ENCODE measurements around the gene LLCFC1.

LLCFC1 gene

DNA sequence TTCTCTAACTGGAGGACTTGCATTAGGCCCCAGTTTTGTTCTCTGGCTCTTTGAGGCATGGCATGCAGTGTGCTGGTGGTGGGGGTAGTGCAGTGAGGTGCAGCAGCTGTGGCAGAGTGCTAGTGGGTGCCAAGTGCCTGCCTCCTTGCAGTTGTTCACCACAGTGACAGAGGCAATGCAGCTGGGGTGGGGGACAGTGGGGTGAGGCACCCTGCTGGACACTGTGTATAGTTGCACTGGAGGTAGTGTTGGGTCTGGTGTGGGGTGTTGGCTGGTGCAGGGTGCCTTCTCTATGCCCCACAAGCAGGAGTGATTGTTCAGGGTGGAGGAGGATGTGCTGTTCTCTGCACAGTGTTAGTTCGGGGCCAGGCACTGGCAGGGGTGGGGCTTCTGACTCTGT is 44.5 kb downstream of the LLCFC1 start:
- TF ChIP-seq, protein P1, sequence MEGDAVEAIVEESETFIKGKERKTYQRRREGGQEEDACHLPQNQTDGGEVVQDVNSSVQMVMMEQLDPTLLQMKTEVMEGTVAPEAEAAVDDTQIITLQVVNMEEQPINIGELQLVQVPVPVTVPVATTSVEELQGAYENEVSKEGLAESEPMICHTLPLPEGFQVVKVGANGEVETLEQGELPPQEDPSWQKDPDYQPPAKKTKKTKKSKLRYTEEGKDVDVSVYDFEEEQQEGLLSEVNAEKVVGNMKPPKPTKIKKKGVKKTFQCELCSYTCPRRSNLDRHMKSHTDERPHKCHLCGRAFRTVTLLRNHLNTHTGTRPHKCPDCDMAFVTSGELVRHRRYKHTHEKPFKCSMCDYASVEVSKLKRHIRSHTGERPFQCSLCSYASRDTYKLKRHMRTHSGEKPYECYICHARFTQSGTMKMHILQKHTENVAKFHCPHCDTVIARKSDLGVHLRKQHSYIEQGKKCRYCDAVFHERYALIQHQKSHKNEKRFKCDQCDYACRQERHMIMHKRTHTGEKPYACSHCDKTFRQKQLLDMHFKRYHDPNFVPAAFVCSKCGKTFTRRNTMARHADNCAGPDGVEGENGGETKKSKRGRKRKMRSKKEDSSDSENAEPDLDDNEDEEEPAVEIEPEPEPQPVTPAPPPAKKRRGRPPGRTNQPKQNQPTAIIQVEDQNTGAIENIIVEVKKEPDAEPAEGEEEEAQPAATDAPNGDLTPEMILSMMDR (IDR thresholded peaks at IDR 0.05; ENCODE audit: borderline replicate concordance, extremely low read depth, low read length, poor library complexity, severe bottlenecking): no peak
- no peak for TF ChIP-seq EZH2 (IDR thresholded peaks at IDR 0.05; ENCODE audit: borderline replicate concordance, low read depth, low read length, severe bottlenecking)
- H3K27me3 ChIP-seq (ENCODE audit: insufficient read depth, low read length, poor library complexity): no peaks in the 10 kb centered on the region

DNA sequence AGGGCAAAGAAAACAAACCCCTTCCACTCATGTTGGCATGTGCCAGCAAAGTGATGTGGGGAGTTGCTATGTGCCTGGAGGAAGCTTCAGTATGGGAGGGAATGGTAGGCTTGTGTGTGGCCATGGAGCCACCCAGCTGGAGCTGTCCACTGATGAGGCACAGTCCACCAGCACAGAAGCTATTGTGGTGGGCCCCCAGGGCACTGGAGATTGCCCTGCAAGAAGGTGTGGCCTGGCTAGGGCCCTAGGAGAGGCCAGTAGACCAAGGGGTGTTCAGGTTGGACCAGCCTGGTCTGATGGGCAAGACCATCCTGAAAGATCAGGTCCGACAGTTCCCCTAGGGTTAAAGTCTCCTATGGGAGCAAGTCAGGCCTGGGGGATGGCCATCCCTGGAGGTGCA is 45.0 kb downstream of the LLCFC1 start:
- H3K79me2 ChIP-seq (ENCODE audit: insufficient read depth, low read length): no peaks in the 10 kb centered on the region
- no peak for TF ChIP-seq EZH2 (IDR thresholded peaks at IDR 0.05; ENCODE audit: borderline replicate concordance, low read depth, low read length, severe bottlenecking)
- TF ChIP-seq, protein P1 (IDR thresholded peaks at IDR 0.05; ENCODE audit: borderline replicate concordance, extremely low read depth, low read length, poor library complexity, severe bottlenecking): no peak
- no peak overlapping the region for H3K4me3 ChIP-seq (ENCODE audit: low read depth in 1 of 2, low read length in 2 of 2)
- H3K9me3 ChIP-seq (ENCODE audit: insufficient read depth, low read length, severe bottlenecking): no peaks in the 10 kb centered on the region
- H3K36me3 ChIP-seq (ENCODE audit: insufficient read depth, low read length): no peaks in the 10 kb centered on the region
- no peak overlapping the region for H2AFZ ChIP-seq (ENCODE audit: low read depth, low read length)
- H3K9ac ChIP-seq (ENCODE audit: low read depth, low read length): no peak overlapping the region
- no peak for ATAC-seq (ENCODE audit: insufficient read depth, low read depth)
- no peak for DNase-seq
- no peaks in the 10 kb centered on the region for H4K20me1 ChIP-seq (ENCODE audit: insufficient read depth, low read length)
- no peaks in the 10 kb centered on the region for H3K27me3 ChIP-seq (ENCODE audit: insufficient read depth, low read length, poor library complexity)
- no peaks in the 10 kb centered on the region for H3K4me1 ChIP-seq (ENCODE audit: insufficient read depth, low read length)
- no peak overlapping the region for H3K4me2 ChIP-seq (ENCODE audit: insufficient read depth, low read length)
- no peak overlapping the region for H3K27ac ChIP-seq (ENCODE audit: low read length)

More for the DNA sequence above, 44.5 kb downstream of the LLCFC1 start:
- no peak overlapping the region for H2AFZ ChIP-seq (ENCODE audit: low read depth, low read length)
- H3K4me3 ChIP-seq (ENCODE audit: low read depth in 1 of 2, low read length in 2 of 2): no peak overlapping the region
- no peaks in the 10 kb centered on the region for H4K20me1 ChIP-seq (ENCODE audit: insufficient read depth, low read length)
- H3K4me2 ChIP-seq (ENCODE audit: insufficient read depth, low read length): no peak overlapping the region
- DNase-seq (no peak), ATAC-seq (ENCODE audit: insufficient read depth, low read depth) (peak; percentile 29; the same call in 2 of the 3 replicates)
- H3K27ac ChIP-seq (ENCODE audit: low read length): no peak overlapping the region
- H3K36me3 ChIP-seq (ENCODE audit: insufficient read depth, low read length): no peaks in the 10 kb centered on the region
- no peak overlapping the region for H3K9ac ChIP-seq (ENCODE audit: low read depth, low read length)
- H3K4me1 ChIP-seq (ENCODE audit: insufficient read depth, low read length): no peaks in the 10 kb centered on the region
- H3K9me3 ChIP-seq (ENCODE audit: insufficient read depth, low read length, severe bottlenecking): no peaks in the 10 kb centered on the region
- no peaks in the 10 kb centered on the region for H3K79me2 ChIP-seq (ENCODE audit: insufficient read depth, low read length)

Data from DND-41 (cell line).